HG02852 (cell line): ENCODE data around the gene RRP36.

Experiments
- ATAC-seq: cut with Tn5 transposase; IDR thresholded peaks from one replicate; pipeline ENCODE4 v1.9.1; 2021; ENCODE audit warnings: mild to moderate bottlenecking, moderate library complexity; ENCODE audit not compliant: unreplicated experiment

The RRP36 gene

DNA sequence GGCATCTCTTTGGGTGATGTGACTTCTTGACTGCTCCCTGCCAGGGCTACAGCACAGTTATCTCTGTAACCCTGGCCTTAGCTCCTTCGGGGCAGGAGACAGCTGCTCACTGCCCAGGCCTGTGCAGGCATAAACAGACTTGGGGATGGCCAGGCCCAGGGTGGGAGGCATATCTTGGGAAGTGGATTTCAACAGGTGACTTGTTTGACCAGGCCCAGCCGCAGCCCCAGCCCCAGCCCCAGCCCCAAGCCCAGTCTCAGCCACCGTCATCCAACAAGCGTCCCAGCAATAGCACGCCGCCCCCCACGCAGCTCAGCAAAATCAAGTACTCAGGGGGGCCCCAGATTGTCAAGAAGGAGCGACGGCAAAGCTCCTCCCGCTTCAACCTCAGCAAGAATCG lies 15.2 kb upstream of the RRP36 start:
- no peak for ATAC-seq

DNA sequence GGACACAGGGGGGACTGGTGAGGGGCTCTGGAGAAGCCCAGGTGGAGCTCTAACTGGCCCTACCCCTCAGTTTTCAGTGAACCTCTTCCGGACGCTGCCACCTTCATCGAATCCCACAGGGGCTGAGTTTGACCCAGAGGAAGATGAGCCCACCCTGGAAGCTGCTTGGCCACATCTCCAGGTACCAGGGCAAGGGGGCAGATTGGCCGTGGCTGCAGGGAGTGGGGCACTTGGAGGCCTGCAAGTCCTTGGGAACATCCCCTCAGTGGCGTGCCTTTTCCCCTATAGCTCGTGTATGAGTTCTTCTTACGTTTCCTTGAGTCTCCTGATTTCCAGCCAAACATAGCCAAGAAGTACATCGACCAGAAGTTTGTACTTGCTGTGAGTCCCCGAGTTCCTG lies 14.3 kb upstream of the RRP36 start:
- ATAC-seq, result no peak

DNA sequence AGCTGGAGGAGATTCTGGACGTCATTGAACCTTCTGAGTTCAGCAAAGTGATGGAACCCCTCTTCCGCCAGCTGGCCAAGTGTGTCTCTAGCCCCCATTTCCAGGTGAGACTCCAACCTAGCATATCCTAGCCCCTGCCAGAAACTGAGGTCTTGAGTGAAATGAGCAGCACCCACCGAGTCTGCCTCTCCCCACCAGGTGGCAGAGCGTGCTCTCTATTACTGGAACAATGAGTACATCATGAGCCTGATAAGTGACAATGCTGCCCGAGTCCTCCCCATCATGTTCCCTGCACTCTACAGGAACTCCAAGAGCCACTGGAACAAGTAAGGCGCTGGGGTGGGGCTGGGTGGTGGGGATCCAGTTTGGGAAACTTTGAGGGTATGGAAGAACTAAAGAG lies 12.3 kb upstream of the RRP36 start:
- no peak for ATAC-seq

DNA sequence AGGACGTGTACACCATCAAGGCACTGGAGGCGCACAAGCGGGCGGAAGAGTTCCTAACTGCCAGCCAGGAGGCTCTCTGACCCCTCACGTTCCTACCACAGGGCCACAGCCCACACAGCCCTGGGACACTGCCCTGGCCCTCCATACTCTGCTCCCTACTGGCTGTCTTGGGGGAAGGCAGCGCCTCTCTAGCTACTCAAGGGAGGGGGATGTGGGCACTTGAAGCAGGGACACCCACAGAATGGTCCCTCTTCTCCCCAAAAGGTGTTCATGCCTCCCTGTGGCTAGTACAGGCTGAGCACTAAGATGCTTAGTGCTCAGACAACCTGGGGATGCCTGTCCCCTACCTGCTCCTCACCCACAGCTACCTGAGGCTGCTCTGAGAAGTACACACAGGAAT lies 10.2 kb upstream of the RRP36 start:
- no peak for ATAC-seq

DNA sequence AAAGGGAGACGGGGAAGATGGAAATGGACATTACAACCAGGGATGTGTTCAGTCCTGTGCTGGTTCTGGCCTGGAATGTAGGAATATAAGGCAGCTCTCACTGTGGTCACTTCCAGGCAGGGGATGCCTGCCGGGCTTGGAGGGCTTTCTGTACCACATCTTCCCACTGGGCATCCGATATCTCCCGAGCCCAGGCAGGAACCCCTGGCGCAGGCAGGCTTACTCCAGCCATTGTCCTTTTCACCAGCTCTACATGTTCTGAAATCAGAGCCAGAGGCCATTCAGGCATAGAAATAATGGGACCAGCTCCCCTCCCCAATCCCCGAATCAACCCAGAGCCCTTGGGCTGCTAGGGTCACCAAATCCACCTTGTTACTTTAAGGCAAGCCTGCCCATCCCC lies 9.1 kb upstream of the RRP36 start:
- no peak for ATAC-seq

DNA sequence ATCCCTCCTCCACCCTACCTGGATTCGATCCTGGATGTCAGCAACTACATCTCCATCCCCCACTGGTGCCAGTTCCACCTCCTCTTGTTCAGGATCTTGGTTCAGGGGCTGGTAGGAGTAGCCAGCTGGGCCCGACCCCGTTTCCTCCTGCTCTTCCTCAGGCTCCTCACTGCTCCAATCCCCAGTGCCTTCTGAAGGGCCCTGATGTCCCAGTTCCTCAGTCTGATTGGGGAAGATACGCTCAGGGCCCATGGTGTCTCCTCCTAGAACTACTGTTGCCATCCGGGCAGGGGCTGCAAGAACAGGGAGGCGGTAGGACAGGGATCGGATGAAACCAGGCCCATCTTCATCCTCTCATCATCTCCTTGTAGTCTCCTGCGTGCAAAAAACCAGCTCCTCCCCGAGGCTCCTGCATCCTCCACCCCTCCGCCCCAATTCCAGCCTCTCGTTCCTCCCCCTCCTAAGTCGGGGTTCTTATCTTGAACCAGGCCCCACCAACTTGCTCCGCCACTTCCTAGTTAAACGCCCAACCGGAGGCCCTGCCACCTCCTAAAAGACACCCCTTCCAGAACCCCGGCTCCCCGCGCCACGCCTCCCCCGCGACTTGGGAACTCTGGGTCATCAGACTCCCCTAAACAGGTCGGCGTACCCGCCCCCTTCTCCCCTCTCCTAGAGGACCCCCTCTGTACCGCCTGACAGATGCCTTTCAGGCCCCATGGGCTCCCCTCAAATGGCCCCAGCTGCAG lies 8.2 kb upstream of the RRP36 start:
- ATAC-seq, result peak; percentile 18

DNA sequence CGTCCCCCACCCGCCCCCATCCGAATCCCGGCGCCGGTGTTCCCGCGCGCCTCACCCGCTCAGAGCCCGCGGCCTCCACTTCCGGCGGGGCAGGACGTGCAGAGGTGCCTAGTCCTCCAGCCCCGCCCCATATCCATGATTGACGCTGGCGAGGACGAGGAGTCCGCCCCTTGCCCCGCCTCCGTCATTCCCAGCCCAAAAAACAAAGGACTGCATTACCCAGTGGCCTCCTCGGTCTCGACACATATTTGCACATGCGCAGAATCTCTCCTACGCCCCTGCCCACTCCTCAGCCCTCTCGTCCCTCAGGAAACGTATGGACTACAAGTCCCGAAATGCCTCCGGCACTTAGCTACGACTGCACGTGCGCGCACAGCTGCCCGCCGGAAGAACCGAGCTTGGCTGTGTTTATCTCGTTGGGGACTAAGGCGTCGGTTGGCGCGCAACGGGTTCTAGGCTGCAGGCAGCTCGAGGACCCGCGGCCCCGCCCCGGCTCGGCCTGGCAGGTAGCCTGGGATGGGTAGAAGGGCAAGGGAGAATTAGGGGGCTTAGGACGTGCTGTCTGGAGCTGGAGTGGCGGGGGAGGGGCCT lies 7.5 kb upstream of the RRP36 start, which contains the start of the genes KLHDC3 and MEA1:
KLHDC3 (plus strand) TSS at position 407 of the 591 bp plus-strand sequence. CDS start 2,944 bp downstream, outside the sequence.
MEA1 (minus strand) TSS at position 104 of the 591 bp plus-strand sequence. CDS start 133 bp downstream, outside the sequence.
- peak; percentile 94 for ATAC-seq

DNA sequence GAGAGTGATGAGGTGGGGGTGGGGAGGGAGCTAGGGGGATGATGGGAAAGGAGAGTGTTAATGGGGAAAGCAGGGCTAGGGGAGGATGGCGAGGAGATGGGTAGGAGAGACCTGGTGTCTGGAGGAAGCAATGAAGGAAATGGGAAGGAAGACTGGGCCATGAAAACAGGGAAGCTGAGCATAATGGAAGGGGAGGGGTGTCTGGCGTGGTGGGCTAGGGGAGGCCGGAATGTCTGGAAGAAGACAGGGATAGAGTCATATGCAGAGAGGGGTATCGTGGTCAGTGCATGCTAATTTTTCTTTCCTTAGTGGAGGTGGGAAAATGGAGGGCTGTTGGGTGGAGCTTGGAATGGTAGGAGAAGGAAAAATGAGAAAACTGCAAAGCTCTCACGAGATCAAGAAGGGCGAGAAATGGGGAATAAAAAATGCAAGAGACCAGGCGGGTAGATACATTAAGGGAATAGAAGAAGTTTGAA lies 7.0 kb upstream of the RRP36 start:
- ATAC-seq, result no peak

DNA sequence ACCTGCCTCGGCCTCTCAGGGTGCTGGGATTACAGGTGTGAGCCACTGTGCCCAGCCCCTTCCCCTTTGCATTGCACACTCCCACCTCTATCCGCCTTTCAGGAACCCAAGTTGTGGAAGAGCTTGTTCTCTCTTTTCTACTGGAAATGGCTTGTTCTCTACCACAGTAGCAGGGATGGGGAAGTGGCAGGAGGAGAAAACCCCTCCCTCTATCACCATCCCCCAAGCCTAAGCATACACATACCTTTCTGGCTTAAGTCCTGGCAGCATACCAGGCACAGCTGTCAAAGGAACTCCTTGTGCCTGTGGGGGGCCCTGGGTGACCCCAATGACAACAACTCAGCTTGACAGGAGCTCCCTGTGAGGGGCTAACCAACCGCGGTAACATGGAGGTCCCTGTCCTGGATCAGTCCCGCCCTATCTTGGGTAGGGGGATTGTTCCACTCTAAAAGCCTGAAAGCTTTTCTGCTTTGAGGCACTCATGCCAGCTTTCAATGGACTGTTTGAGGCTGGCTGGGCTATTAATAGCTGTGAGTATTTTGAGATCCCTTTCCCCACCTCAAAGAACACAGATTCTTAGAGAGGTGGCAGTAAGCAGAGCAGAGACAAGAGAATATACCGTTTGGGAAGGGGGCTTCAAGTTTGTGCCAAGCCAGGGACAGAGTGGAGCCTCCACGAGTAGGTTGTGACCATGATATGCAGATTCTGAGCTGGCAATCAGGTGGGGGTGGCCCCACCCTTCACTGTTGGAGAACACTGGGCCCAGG lies 5.1 kb upstream of the RRP36 start:
- ATAC-seq, result no peak

DNA sequence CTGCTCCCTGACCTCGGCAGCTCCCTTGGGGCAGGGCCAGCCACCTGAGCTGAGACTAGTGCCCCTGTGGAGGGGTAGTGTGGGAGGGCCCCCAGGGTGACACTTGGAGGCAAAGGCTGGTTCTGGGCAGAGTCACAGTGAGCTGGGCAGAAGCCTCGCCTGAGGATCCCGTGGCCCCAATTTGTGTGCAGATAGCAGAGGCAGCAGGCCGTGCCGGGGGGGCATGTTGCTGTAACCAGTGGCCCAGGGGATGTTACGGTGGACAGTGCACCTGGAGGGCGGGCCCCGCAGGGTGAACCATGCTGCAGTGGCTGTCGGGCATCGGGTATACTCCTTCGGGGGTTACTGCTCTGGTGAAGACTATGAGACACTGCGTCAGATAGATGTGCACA lies 4.5 kb upstream of the RRP36 start:
- no peak for ATAC-seq

DNA sequence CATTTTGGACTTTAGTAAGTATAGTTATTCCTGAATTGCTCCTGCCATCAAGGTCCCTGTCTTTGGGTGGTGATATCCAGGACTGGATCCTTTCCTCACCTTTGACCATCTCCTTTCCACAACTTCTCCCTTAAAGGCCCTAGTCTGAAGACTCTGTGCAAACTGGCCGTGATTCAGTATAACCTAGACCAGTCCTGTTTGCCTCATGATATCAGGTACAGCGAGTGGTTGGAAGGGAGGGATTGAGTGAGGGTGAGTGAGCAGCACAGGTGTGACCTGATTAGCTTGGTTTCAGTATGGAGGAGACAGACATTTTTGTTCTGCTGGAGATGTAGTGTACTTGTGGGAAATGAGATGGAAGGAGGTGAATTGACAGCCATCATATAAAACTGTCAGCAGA lies 2.3 kb upstream of the RRP36 start:
- no peak for ATAC-seq

DNA sequence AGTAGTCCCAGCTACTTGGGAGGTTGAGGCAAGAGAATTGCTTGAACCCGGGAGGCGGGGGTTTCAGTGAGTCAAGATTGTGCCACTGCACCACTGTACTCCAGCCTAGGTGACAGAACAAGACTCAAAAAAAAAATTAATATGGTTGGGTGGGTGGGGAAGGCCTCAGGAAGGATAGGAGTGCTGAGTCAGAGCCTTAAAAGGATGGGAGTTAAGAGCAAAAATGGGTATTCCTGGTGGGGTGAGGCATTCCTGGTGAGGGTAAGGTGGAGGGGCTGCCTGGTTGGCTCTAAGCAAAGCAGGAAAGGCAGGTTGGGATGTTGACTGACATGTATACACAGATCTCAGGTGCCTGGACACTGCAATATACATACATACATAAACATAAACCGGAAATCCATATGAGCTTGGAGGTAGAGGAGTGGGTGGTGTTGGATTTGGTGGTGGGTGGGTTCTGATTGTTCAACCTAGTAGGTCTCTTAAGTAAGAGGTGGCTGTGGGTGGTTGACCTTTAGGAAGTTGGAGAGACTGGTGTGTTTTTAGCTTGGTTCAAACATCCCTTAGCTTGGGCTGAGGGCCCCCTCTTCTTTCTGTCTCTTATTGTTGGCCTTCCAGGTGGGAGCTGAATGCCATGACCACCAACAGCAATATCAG lies 1.2 kb upstream of the RRP36 start:
- ATAC-seq, result no peak

DNA sequence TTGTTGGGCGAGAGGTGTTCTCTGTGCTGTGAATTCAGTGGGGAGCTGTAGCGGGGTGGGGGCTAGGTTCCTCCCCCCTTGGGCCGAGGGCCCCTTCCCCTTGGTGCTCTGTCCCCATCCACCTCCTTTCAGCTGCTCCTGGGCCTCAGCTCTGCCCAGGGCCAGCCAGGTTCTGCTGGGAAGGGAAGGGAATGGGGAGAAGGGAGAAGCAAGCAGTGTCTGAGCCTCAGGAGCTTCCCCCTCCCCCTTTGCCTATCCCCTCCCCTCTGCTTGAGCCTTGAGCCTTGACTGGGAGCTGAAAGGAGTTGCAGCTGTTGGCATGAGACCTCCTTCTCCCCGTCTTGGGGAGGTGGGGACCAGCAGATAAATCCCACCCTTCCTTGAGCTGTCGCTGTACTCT lies 576 bp upstream of the RRP36 start:
- ATAC-seq, result no peak

DNA sequence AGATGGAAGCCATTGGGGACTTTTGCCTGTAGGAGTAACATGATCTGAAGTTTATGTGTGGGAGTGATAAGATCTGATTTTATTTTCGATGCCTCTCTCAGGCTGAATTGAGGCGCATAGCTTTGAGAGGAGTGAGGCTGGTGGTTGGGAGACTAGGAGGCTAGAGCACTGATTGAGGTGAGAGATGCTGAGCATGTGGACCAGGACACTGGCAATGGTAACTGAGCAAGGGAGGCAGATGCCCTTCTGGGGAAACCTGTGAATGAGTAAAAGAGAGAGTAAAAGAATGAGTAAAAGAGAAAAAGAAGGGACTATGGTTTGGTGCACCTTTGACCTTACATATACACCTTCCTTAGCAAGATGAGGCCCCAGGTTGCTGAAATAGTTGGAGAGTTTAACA lies 3.0 kb downstream of the RRP36 start:
- no peak for ATAC-seq

DNA sequence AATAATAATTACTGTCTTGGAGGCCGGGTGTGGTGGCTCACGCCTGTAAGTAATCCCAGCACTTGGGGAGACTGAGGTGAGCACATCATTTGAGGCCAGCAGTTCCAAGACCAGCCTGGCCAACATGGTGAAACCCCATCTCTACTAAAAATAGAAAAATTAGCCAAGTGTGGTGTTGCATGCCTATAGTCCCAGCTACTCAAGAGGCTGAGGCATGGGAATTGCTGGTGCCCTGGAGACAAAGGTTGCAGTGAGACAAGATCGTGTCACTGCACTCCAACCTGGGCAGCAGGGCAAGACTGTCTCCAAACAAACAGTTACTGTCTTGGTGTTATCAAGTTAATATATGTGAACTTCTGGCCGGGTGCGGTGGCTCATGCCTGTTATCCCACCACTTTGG lies 4.9 kb downstream of the RRP36 start:
- ATAC-seq, result no peak

DNA sequence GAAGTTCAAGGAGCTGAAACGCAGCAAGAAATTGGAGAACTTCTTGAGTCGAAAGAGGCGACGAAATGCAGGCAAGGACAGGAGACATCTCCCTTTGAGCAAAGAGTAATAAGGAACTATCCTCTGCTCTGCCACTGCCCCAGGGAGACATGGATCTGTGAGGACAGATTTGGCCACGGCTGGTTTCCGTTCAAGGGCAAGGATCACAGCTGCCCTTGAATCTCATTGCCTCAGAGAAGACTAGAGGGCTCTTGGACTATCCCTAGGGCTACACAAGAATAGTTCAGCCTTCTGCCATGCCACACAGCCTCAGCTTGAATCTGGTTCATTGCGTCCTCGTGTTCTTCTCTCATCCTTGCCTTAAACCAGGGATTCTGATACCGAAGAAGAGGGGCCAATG lies 7.7 kb downstream of the RRP36 start:
- no peak for ATAC-seq

DNA sequence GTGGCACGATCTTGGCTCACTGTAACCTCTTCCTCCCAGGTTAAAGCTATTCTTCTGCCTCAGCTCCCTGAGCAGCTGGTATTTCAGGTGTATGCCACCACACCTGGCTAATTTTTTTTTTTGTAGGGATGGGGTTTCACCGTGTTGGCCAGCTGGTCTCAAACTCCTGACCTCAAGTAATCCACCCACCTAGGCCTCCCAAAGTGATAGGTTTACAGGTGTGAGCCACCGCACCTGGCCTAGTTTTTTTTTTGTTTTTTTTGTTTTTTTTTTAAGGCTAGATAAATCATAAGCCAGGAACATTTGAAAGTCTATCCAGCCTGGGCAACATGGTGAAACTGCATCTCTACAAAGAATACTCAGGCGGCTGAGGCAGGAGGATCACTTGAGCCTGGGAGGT lies 10.9 kb downstream of the RRP36 start:
- no peak for ATAC-seq

DNA sequence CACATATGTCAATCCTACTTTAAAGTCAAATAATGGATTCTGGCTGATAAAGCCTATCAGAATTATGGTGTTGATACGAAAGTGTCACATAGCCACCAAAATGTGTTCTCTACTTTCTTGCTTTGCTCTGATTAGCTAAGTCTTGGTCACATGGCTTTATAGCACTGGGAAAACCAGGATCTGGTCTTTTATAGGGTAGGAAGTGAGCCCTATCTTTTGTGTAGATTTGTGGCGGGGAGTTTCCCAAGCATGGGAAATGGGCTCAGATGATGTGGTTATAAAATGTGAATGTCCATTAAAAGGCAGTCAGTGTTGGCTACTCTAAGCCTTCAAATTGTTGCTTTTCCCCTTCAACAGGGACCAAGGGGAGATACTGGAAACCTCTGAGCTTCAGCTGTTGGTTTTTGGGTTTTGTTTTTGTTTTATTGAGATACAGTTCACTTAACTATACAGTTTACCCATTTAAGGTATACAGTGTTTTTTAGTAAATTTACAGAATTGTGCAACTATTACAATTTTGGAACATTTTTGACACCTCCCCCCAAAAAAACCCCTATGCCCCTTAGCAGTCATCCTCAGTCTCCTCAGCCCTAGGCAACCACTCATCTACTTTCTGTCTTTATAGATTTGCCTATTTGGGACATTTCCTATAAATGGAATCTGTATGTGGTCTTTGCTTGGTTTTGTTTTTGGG lies 12.2 kb downstream of the RRP36 start:
- ATAC-seq, result no peak

DNA sequence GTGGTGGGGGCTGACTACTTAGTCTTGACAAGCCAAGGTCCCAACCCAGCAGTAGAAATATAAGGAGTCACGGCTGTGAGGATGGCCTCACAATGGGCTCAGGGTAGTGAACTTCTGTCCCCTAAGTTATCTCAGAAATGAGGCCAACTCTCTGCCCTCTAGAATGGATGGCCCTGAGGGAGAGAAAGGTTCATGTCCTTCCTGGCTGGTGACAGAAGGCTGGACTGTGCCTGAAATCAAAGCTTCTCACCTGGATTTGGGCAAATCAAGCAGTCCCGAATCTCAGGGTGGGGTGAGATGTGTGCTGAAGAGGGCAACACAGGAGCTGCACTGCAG lies 12.7 kb downstream of the RRP36 start:
- no peak for ATAC-seq

DNA sequence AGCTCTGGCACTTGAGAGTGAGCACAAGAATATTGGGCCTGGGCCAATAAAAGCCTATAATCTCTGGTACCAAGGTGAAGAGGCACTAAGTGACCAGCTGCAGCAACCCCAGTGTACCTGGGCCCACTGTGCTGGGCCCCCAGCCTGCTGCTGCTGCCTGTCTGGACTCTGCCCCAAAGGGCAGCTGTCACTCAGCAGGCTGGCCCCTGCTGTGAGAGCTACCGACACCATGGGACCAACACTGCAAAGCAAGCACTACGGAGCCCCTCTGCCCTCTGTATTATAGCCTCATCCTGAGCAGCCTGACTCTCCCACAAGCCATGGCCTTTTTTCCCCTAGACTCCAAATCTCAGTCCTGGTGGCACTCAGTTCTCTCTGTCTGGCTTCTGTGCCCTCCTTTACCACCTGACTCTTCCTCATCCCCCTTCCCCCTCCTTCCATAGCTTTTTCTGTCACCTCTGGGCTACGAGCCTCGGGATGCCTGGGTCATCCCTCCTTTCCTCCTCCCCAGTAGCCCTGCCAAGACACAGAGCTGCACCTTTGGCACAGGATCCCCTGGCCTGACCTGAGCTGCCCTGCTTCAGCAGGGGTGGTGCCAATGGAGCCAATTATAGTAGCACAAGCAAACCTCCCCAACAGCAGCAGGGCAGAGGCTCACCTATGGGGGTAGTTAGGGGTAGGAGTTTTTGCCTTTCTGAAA lies 14.2 kb downstream of the RRP36 start:
- ATAC-seq, result no peak
